Prostate gland (tissue), 2 donors: ENCODE results near the gene DRP2. TPM values are rescaled to one million over a fixed set of nuclear protein-coding genes. Genes with fewer than 3 reads are reported as not detected.

Experiments
- DNase-seq: peaks from one replicate; pipeline ENCODE4 v3.0.0-alpha.2; 2019; ENCODE audit warnings: low spot score
- H3K27ac ChIP-seq, 2 donors: fragments of 200-600 bp; sonication (generic); 2 replicates each; pipeline ENCODE4 v1.5.1; 2017 to 2019
- H3K27me3 ChIP-seq: fragments of 200-600 bp; sonication (generic); replicated peaks from 2 replicates; pipeline ENCODE4 v1.5.1; 2019; ENCODE audit not compliant: insufficient read depth
- H3K36me3 ChIP-seq, 2 donors: fragments of 200-600 bp; sonication (generic); 1 replicate in 1 of 2; 2 replicates in 1 of 2; pipeline versions ENCODE4 v1.5.1 to v1.8.1; 2017 to 2019
- H3K4me1 ChIP-seq: fragments of 200-600 bp; sonication (generic); replicated peaks from 2 replicates; pipeline ENCODE4 v1.5.1; 2019
- H3K4me3 ChIP-seq, 2 donors: fragments of 200-600 bp; sonication (generic); 2 replicates each; pipeline ENCODE4 v1.5.1; 2017 to 2019
- H3K9me3 ChIP-seq: fragments of 200-600 bp; sonication (generic); 2 replicates; pipeline ENCODE4 v1.5.1; 2017
- POLR2A ChIP-seq: fragments of 450-650 bp; IDR thresholded peaks from one replicate; pipeline ENCODE4 v1.6.1; 2016; ENCODE audit warnings: antibody characterized with exemption, mild to moderate bottlenecking
- POLR2AphosphoS5 ChIP-seq: sonication (generic); formaldehyde crosslinking; IDR thresholded peaks from one replicate; pipeline ENCODE4 v1.6.1; 2017; ENCODE audit warnings: antibody characterized with exemption
- WGBS: methylation state at CpG from one replicate; pipeline ENCODE4 v1.1.5; 2018; 5-methylcytosine and 5-hydroxymethylcytosine counted together
- intact Hi-C: fragments of 100-400 bp; cut with DNase I; formaldehyde crosslinking; loops from one replicate; pipeline ENCODE4 v1.14.2; 2022
- total RNA-seq, 2 donors: library from RNA; depleted of rRNA; stranded (reverse); fragments of >200 nt; gene quantifications; one replicate each; pipeline ENCODE4 v1.1.0, GENCODE V29; 2016
- TF ChIP-seq, protein P1 (sequence below), 4 experiments: fragments of 200-600 bp in 2 of 4; fragments of 450-650 bp in 2 of 4; sonication (generic) in 2 of 4; IDR thresholded peaks; 1 replicate in 3 of 4; 2 replicates in 1 of 4; pipeline ENCODE4 v1.5.1; 2016 to 2019; ENCODE audit warnings: antibody characterized with exemption in 4 of 4, mild to moderate bottlenecking in 2 of 4, moderate library complexity in 2 of 4

The DRP2 gene
- total RNA-seq, 2 donors from 2014 or later, result 0.68 to 1.9 TPM

DNA sequence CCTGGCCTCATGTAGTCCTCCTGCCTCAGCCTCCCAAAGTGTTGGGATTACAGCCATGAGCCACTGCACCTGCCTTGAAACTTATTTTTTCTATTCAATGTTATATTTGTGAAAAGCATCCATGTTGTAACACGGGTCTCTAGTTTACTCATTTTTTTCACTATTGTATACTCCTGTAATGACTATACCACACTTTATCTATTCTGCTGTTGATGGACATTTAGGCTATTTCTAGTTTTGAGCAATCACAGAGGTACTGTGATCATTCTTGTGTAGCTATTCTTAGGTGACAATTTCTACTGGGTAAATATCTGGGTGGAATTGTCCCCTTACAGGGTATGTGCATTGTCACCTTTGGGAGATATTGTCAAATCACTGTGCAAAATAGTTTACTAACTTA is 3.6 kb downstream of the DRP2 start:
- 79% methylated on average over 1 of the region's 1 CpG for WGBS
- H3K27me3 ChIP-seq, result no peaks in the 10 kb centered on the region

DNA sequence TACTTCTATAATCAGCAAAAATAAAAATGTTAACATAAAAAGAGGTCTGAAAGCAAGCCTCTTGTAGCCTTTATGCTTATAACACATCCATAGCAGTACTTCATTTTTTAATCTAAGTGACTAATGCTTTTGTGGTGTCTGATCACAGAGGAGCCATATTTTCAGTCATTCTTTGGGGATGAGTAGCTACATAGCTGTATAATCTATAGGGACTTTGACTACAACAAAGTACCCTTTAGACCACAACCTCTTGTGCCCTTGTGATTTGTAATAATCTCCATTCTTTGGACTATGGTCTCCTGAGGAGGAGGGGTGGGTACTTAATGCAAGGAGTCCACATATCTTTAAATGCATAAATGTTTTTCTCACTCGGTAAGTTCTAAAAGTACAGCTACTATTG is 9.6 kb downstream of the DRP2 start:
- Histone ChIP-seq H3K36me3 (no peaks in the 10 kb centered on the region), H3K4me3 (no peak overlapping the region), H3K9me3 (no peaks in the 10 kb centered on the region), H3K4me1 (no peaks in the 10 kb centered on the region), H3K27ac (no peak overlapping the region), H3K27me3 (no peaks in the 10 kb centered on the region)
- 84% methylated on average over 1 of the region's 1 CpG for WGBS
- intact Hi-C loops, result no loop called here
- DNase-seq, result no peak
- TF ChIP-seq, protein P1, sequence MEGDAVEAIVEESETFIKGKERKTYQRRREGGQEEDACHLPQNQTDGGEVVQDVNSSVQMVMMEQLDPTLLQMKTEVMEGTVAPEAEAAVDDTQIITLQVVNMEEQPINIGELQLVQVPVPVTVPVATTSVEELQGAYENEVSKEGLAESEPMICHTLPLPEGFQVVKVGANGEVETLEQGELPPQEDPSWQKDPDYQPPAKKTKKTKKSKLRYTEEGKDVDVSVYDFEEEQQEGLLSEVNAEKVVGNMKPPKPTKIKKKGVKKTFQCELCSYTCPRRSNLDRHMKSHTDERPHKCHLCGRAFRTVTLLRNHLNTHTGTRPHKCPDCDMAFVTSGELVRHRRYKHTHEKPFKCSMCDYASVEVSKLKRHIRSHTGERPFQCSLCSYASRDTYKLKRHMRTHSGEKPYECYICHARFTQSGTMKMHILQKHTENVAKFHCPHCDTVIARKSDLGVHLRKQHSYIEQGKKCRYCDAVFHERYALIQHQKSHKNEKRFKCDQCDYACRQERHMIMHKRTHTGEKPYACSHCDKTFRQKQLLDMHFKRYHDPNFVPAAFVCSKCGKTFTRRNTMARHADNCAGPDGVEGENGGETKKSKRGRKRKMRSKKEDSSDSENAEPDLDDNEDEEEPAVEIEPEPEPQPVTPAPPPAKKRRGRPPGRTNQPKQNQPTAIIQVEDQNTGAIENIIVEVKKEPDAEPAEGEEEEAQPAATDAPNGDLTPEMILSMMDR (IDR thresholded peaks at IDR 0.05), result no peak
- TF ChIP-seq POLR2AphosphoS5 (no peak), POLR2A (no peak)

More for the DNA sequence above, 3.6 kb downstream of the DRP2 start:
- no peak for DNase-seq
- intact Hi-C loops, result no loop called here
- Histone ChIP-seq H3K36me3 (no peaks in the 10 kb centered on the region), H3K9me3 (no peaks in the 10 kb centered on the region), H3K4me1 (no peaks in the 10 kb centered on the region), H3K4me3 (no peak overlapping the region), H3K27ac (no peak overlapping the region)
- TF ChIP-seq POLR2AphosphoS5 (no peak), POLR2A (no peak)
- TF ChIP-seq, protein P1 (IDR thresholded peaks at IDR 0.05), result no peak

DNA sequence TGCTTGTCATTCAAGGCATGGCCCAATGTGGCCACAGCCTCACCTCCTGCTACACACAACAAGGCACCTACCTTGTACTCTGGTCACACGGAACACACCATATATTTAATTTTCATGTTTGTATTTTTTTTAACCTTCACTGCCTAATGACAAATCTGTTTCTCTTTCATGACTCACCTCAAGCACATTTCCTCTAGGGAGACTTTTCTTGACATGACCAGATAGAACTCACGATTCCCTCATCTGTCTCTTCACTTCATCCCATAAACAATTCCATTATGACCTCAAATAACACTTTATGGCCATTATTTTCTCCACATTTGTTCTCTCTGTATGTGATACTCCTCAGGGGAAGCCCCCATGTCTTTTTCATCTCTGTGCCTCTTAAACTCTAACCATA is 11.1 kb downstream of the DRP2 start:
- no peaks in the 10 kb centered on the region for H3K36me3 ChIP-seq
- no peak overlapping the region for H3K4me3 ChIP-seq
- no peak overlapping the region for H3K27ac ChIP-seq
- no peaks in the 10 kb centered on the region for H3K9me3 ChIP-seq
- H3K27me3 ChIP-seq, result no peaks in the 10 kb centered on the region
- intact Hi-C loops, result no loop called here
- no peaks in the 10 kb centered on the region for H3K4me1 ChIP-seq
- no peak for DNase-seq
- WGBS, result 89% methylated on average over 2 of the region's 2 CpGs
- no peak for TF ChIP-seq POLR2AphosphoS5
- TF ChIP-seq POLR2A, result no peak
- TF ChIP-seq, protein P1 (IDR thresholded peaks at IDR 0.05), result no peak

DNA sequence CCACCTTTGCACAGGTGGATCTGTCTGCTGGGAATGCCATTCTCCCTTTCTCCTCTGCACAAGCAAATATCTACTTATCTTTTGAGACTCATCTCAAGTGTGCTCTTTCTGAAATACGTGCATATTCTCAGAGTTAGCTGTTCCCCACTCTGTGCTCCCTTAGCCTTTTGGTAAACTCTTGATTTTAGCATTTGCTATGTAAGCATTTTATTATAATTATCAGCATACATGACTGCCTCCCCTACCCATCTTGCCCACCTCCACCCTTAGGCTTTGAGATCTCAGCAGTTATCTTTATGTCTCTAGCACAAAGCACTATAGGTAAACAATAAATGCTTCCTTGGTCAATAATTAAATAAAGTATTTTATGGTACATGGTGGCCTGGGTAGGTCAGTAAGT is 11.5 kb downstream of the DRP2 start:
- intact Hi-C loops, result no loop called here
- DNase-seq, result no peak
- Histone ChIP-seq H3K27ac (no peak overlapping the region), H3K9me3 (no peaks in the 10 kb centered on the region), H3K4me1 (no peaks in the 10 kb centered on the region), H3K4me3 (no peak overlapping the region), H3K36me3 (no peaks in the 10 kb centered on the region), H3K27me3 (no peaks in the 10 kb centered on the region)
- TF ChIP-seq, protein P1 (IDR thresholded peaks at IDR 0.05), result no peak
- TF ChIP-seq POLR2AphosphoS5, result no peak
- TF ChIP-seq POLR2A, result no peak
- 80% methylated on average over 1 of the region's 1 CpG for WGBS

DNA sequence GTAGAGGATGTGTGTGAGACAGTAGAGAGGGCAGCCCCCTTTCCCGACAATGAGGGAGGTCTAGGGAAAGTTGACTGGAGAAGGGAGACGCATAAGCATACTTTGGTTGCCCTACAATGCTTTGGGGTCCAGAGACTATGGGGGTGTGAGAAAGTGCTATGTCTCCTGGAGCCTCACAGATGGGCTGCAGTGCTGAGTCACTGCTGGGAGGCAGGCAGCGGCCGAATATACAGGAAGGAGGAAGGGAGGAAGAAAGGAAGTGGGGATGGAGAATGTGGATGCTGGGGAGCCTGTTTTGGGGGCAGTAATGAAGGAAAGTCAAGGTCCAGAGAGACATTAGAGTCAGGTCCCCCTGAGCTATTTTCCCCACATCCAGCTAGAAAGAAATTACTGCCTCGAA is 12.7 kb downstream of the DRP2 start:
- DNase-seq, result no peak
- WGBS, result 96% methylated on average over 5 of the region's 5 CpGs
- Histone ChIP-seq H3K9me3 (no peaks in the 10 kb centered on the region), H3K4me1 (no peaks in the 10 kb centered on the region), H3K27me3 (no peaks in the 10 kb centered on the region), H3K4me3 (no peak overlapping the region), H3K36me3 (no peaks in the 10 kb centered on the region), H3K27ac (no peak overlapping the region)
- TF ChIP-seq, protein P1 (IDR thresholded peaks at IDR 0.05), result no peak
- TF ChIP-seq POLR2AphosphoS5, result no peak
- TF ChIP-seq POLR2A, result no peak
- intact Hi-C loops, result no loop called here
